GM23338 (cell line): Measurements from ENCODE around the gene MOSMO.

ENCODE experiments used
- CTCF ChIP-seq, 2 experiments: fragments of 200-600 bp in 1 of 2; sonication (generic) in 1 of 2; conservative IDR thresholded peaks; 2 replicates each; pipeline versions ENCODE4 v1.5.1 to v1.6.1; 2016 to 2017; ENCODE audit warnings: antibody characterized with exemption in 2 of 2, low read depth in 2 of 2, mild to moderate bottlenecking in 2 of 2, moderate library complexity in 1 of 2
- EZH2phosphoT487 ChIP-seq: fragments of 200-600 bp; sonication (generic); IDR thresholded peaks from one replicate; pipeline ENCODE4 v1.8.1; 2018; ENCODE audit warnings: antibody characterized with exemption; ENCODE audit not compliant: unreplicated experiment
- POLR2AphosphoS5 ChIP-seq: IDR thresholded peaks from 2 replicates; pipeline ENCODE4 v1.6.1; 2016; ENCODE audit warnings: antibody characterized with exemption, low read depth

GRCh38 chr16:21962475-21962874, 45.4 kb upstream of the MOSMO start:
- TF ChIP-seq EZH2phosphoT487, result no peak
- TF ChIP-seq CTCF (conservative IDR thresholded peaks at IDR 0.05; ENCODE audit: low read depth in 2 of 2), result no peak
- no peak for TF ChIP-seq POLR2AphosphoS5
